Umbilical cord (tissue), 2 donors: ENCODE measurements around the gene GNPNAT1. TPM values are rescaled to one million over a fixed set of nuclear protein-coding genes. Genes with fewer than 3 reads are reported as not detected.

ENCODE experiments used
- DNase-seq: peaks from one replicate; pipeline ENCODE4 v3.0.0-alpha.2; 2015; ENCODE audit warnings: low spot score
- total RNA-seq: library from RNA; depleted of rRNA; stranded (reverse); fragments of >200 nt; gene quantifications from one replicate; pipeline ENCODE4 v1.2.3, GENCODE V29; 2014; ENCODE audit warnings: low replicate concordance; ENCODE audit not compliant: insufficient read depth

Gene GNPNAT1
- total RNA-seq, result 13.7 TPM

GRCh38 chr14:52791223-52792096, at the start of gene GNPNAT1:
Gene GNPNAT1 (minus strand): TSS chr14:52791607. CDS start chr14:52784650, 6,957 bp downstream.
- peak; percentile 85 for DNase-seq

GRCh38 chr14:52840877-52841276, 49.5 kb upstream of the GNPNAT1 start:
- peak; percentile 29 for DNase-seq

- DNase-seq, result no peak
These were observed 46.0 kb upstream of the GNPNAT1 start for GRCh38 chr14:52837451-52837850.

GRCh38 chr14:52836063-52836462, 44.7 kb upstream of the GNPNAT1 start:
- DNase-seq, result no peak

- DNase-seq, result peak; percentile 26
These were observed 43.9 kb upstream of the GNPNAT1 start for GRCh38 chr14:52835122-52835903.

- peak; percentile 80 for DNase-seq
These were observed 43.0 kb upstream of the GNPNAT1 start for GRCh38 chr14:52834440-52834842.

- no peak for DNase-seq
These were observed 42.5 kb upstream of the GNPNAT1 start for GRCh38 chr14:52833891-52834290.

GRCh38 chr14:52829527-52830185, 38.2 kb upstream of the GNPNAT1 start:
- no peak for DNase-seq

GRCh38 chr14:52827426-52827825, 36.0 kb upstream of the GNPNAT1 start:
- no peak for DNase-seq

GRCh38 chr14:52825085-52825484, 33.7 kb upstream of the GNPNAT1 start:
- no peak for DNase-seq

GRCh38 chr14:52824462-52824861, 33.1 kb upstream of the GNPNAT1 start:
- DNase-seq, result no peak

- no peak for DNase-seq
These were observed 30.4 kb upstream of the GNPNAT1 start for GRCh38 chr14:52821805-52822250.

- DNase-seq, result no peak
These were observed 16.7 kb upstream of the GNPNAT1 start for GRCh38 chr14:52808101-52808500.

- no peak for DNase-seq
These were observed 14.7 kb upstream of the GNPNAT1 start for GRCh38 chr14:52806115-52806514.

GRCh38 chr14:52802597-52802996, 11.2 kb upstream of the GNPNAT1 start:
- no peak for DNase-seq

GRCh38 chr14:52801014-52801712, 9.8 kb upstream of the GNPNAT1 start:
- peak; percentile 50 for DNase-seq

- no peak for DNase-seq
These were observed 7.4 kb upstream of the GNPNAT1 start for GRCh38 chr14:52798826-52799225.

- DNase-seq, result no peak
These were observed 6.2 kb upstream of the GNPNAT1 start for GRCh38 chr14:52797653-52798052.

- no peak for DNase-seq
These were observed 1.7 kb upstream of the GNPNAT1 start for GRCh38 chr14:52793061-52793460.

GRCh38 chr14:52792097-52792415, 649 bp upstream of the GNPNAT1 start:
- DNase-seq, result no peak

GRCh38 chr14:52790756-52791222, 618 bp downstream of the GNPNAT1 start:
- DNase-seq, result no peak
